AG08395 (cell line): ENCODE measurements around the gene PRR5L.
A peak's percentile ranks its signal among the peaks of the same experiment; 100 is the strongest.

Source experiments
- DNase-seq: peaks from one replicate; pipeline ENCODE4 v3.0.0; 2012; ENCODE audit warnings: mixed read lengths, low spot score

Gene PRR5L

DNA sequence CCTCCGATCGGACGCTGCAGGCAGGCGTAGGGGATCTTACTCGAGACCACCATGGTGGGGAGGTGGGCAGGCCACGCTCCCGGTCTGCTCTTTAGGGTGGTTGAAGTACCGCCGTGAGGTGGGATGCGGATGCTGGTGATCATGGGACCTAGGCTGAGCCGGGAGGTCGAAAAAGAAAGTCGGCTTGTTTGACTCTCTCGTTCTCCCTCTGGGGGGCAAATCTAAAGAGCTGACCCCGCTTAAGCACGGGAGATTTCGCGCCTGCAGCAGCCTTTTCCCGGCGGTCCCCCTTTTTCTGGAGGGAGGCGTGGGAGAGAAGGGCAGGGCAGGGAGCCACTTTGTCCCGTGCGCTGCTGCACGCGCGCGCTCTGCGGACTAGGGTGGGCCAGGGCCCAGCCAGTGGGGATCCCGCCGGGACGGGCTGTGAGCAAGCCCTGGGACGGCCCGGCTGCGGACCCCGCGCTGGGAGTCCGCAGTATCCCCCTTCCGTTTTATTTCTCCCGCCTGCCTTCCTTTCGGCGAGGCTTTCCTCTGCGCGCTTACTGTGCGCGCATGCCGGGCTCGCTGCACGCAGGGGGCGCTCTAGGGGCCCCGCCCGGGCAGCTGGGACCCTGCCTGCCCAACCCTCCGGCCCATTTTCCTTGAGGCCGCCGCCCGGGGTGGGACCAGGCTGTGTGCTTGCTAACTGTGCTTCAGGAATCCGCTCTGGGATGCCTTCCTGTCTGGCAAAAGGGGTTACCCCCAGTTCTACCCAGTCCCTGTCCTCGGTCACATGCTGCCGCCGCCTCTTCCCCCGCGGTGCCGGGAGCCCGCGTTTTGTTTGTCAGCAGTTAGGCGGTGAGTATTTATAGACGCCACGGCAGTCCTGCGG is 81.0 kb downstream of the PRR5L start:
- DNase-seq = peak; percentile 59

DNA sequence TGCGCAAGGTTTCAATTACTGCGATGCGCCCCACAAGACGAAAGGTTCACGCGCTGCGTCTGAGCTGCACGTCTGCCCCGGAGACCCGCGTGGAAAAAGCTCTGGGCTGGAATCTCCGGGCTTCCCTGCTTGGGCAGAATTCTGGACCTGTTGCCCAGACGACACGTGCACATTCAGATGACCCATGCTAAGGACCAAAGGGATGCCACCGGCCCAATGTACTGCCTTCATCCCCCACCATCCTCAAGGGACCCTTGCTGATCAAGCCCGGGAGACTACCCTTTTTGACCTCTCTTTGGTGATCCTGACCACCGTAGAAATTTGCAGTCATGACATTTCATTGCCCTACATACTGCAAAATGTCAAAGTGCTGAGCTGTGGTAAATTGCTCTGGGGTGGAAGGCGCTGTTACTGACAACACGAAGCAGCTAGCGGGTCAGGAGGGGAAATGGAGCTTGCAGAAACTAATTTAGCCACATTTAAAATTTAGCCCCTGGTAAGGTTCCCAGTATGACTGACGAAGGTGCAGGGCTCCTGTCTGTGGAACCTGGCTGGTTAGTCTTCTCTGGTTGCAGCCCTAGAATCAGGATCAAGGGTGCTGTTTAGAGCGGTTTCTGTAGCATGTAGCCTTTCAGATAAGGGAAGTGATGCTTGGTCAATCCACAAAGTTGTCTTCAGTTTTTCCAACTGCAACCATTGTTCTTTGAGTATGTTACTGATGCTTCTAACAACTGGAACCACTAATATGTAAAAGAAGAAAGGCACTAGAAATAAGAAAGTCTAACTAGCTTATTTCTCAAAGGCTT is 81.9 kb downstream of the PRR5L start:
- DNase-seq = no peak

DNA sequence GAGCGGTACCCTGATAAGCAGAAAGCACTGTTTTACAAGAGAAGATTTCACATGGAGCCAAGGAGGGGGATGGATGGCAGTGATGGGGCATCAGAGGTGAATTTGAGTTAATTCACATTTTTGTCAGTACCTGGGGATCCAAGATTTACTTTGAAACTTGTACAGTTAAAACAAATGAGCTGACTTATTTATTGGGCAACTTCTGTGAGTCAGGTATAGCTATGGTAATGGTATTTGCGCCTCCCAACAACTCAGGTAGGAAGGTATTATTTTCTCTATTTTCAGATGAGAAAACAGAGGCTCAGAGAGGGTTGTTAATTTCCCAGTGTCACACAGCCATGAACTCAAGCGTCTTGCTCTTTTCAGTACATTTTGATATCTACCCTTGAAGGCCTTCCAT is 83.6 kb downstream of the PRR5L start:
- DNase-seq = no peak

DNA sequence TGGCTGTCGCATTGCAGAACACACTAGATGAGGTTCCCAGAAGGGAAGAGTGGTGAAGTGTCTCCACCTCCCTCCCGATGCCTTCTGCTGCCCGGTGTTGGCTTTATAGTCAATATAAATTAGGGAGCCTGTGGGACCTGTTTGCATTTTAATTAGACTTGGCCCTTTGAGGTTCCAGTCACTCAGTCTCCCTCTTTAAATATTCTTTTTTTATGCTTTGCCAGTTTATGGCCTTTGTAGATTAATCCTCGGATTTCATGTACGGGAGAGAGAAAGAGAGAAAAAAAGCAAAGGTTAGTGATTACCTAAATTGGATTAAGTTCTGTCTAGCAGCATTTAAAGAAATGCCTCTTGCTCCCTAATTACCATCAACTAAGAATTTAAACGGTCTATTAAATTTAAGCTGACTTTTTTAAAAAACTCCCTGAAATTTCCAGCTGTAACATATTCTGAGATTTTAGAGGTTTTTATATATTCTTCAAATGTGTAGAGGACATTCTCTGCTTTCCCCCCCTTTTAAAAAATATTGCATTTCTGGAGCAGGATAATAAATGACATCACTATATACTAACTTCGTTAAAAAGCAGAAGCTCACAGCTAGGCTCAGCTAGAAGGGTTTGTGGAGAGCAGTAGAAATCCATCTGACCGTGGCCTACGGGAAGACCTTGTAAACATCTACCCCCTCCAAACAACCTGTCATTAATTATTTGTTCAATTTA is 84.4 kb downstream of the PRR5L start:
- DNase-seq = no peak

DNA sequence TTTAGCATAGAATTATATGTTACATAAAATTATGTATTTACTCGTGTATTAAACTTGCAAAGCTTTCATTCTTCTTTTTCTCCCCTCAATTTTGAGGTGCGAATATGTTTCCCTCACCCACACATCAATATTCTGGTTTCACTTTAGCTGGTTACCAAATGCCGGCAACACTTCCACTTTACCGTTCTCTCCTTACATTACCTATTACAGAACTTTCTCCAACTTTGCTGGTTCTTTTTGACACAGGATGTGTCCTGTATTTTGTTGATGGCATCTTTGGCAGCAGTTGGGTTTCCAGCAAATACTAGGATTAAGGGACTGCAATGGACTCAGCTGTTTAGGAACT is 84.9 kb downstream of the PRR5L start:
- no peak for DNase-seq

DNA sequence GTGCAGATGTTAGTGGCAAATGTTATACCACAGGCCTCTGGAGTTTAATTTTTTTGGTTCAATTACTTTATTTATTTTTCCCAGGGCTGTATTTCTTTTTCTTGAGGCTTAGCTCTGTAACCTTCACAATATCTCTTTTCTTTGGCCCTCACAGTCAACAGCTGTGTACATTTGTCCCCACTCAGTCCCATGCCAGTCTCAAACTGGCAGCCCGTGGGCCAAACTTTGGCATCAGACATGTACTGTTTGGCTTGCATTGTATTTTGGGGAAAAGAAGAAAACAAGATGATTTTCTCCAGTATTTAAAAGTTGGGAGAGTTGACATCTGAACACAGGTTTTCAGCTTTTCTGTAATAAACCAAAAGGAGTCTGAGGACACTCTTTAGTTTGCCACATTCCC is 87.1 kb downstream of the PRR5L start:
- no peak for DNase-seq

DNA sequence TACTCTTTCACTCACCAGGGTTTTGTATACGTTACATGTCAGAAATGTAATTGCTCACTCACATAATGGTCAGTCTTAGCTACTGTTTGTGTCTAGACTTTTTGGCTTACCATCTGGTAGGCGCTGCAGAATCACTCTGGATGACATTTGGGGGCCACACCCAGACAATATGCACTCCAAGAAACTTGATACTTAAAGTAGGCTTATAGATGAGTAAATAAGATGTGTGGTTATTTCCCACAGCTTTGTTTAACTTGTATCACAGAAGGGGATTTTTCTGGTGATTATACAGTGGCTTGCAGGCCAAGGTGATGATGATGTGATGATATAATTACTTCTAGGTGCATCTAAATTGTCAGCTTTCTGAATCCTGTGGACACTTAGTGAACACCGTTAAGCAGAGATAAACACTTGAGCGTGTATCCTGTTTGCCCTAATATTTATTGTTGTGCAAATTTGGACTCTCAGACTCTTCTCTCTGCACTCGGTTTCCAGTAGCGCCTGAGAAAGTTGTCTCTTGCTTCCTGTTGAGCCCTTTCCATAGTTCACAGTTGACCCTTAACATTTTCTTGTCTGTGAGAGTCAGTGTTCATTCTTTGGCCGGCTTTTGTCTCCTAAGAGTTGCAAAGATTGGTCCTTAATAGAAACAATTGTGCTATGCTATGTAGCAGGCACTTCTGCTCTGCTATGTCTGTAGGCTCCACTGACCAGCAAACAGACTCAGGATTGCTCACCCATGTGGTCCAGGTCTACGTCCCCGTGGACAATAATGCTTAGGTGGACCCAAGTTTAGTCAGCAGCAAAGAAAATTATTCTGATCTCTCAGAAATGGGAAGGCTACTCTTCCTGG is 89.3 kb downstream of the PRR5L start:
- DNase-seq = no peak

DNA sequence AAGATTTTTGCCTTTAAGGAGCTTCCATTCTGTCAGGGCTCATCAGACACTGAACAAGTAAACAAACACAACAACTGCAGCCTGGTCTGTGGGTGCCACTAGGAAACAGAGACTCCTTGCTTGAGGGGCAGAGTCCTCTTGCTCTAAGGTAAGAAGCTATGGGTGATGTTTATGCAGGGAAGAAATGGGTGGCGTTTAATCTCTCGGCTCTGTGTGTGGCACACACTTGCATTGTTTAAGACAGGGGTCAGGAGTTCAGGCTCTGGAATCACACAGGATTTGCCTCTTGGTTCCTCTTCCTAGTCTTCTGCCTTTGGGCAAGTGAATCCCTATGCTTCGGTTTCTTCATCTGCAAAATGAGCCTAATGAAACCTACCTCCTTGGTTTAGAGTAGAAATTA is 90.3 kb downstream of the PRR5L start:
- DNase-seq = no peak

DNA sequence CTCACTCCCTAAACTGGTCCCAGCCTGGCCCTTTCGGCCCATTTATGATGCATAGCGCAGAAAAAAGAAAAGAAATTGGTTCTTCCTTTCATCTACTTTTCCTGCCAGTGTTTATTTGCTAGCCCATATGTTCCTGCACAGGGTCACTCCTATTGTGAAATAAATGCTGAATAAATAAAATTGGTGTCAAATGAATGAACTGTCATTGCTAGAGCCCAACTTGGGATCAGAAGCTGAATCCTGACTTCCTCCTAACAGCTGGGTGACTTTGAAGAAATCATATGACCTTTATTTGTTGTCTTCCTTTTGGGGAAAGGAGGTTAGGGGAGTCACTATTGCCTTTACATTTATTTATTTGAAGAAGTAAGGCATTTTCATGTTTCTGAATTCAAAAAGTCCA is 92.0 kb downstream of the PRR5L start:
- DNase-seq = no peak

DNA sequence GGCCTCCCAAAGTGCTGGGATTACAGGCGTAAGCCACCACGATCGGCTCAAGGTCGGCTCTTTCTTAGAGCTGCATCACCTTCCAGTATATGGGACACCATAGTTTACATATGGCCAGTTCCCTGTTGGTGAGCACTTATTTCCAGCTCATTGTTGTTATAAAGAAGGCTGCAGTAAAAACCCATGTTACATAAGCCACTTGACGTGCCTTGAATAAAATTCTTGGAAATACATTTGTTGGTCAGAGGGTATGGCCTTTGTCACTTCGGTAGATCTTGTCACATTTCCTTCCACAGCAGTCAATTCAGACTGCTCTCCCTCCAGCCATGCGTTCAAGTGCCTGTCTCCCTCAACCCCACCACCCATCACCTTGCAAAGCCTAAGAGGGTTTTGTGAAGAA is 92.9 kb downstream of the PRR5L start:
- no peak for DNase-seq

DNA sequence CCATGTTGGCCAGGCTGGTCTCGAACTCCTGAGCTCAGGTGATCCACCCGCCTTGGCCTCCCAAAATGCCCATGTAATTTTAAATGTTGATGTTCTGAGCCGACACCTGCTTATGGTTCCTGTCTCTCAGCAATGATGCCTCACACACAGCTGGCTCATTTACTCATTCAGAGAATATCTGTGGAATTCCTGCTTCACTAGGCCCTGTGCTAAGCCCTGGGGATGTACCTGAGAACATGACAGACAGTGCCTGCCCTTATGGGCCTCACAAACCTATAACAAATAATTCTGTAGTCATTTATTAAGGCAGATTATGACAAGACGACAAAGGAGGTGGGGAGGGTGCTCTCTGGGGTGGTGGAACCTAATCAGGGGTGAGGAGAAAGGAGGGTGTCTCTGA is 93.7 kb downstream of the PRR5L start:
- no peak for DNase-seq

DNA sequence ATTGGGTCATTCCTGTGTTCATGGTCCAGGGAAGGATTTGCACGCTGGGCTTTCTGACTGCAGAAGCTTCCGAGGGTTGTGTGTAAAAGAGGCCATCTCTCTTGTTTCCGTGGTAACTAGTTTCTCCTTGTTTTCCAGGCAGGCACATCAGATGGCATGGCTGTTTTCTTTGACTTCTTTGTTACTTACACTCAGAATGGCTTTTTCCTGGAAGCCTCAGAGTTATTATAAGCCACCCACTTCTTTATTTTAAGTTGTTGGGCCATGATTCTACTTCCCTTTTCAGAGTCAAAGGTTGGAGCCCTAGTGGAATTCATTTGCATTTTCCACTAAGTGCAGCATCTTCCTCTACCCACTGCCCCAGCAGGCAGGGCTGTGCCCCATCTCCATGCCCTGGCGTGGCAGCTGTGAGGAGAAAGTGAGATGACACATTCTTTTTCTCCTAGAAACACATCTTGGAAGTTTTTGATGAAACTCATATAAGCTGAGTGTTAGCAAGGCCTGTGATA is 94.9 kb downstream of the PRR5L start:
- DNase-seq = no peak

DNA sequence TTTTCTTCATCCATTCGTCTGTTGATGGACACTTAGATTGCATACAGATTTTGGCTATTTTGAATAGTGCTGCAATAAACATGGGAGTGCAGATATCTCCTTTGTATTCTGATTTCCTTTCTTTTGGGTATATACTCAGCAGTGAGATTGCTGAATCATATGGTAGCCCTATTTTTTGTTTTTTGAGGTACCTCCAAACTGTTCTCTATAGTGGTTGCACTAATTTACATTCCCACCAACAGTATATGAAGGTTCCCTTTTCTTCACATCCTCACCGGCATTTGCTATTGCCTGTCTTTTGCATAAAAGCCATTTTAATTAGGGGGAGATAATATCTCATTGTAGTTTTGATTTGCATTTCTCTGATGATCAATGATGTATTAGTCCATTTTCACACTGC is 96.1 kb downstream of the PRR5L start:
- DNase-seq = no peak

DNA sequence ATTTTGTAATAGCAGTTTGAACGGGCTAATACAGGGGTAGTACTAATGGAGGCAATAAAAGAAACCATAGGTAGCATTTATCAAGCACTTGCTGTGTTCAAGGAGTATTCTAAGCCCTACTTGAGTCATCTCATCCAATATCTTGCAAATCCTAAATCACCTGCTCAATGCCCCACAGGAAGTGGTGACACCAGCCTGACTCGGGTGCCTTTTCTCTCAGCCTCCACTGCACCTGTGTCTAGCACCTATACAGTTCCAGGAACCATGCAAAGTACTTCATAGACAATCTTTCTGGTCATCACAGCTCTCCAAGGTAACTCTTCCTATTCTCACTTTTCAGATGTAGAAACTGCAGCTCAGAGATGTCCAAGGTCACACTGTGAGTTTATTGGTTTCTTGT is 98.0 kb downstream of the PRR5L start:
- DNase-seq = no peak

DNA sequence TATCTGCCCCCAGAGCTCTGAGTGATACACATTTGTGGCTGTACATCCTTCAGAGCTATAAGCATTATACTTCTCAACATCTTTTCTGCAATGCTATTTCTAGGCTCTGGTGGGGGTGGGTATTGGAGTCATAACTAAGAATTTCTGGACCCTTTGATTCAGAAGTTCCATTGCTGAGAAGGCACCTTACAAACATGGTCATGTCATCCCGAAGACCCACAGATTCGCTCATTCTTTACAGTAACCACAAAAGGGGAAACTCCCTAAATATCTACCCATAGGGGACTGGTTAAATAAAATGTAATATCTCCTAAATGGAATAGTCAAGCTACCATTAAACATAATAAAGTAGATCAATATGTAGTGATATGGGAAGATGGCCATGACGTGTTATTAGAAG is 98.8 kb downstream of the PRR5L start:
- no peak for DNase-seq

DNA sequence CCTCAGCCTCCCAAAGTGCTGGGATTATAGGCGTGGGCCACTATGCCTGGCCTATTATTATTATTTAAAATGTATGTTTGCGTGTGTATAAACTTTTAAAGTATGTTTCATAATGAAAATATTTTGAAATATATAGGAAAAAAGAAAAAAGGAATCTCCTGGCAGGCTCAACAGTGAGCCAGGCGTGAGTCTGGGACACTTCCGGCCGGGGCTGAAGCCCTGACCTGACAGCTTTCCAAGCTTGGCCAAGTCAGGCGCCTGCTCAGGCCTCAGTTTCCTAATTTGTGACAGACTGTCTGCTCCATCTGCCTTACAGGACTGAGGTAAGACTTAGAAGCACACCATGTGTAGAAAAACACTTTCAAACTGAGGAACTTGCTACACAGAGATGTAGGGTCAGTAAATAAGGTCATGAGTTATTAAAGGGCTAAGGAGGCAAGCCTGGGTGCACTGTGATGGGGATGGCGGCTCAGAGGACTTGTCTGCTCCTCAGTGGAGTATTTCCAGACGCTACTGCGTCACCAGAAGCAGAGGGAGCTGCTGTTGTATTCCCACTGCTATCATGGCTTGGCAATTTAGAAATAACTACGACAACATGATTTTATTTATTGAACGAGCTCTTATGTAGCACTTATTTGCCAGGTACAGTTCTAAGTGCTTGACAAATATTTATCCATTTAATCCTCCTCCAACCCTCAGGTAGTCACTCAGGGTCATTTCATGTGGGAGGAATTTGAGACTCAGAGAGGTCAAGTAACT is 100.1 kb downstream of the PRR5L start:
- no peak for DNase-seq

DNA sequence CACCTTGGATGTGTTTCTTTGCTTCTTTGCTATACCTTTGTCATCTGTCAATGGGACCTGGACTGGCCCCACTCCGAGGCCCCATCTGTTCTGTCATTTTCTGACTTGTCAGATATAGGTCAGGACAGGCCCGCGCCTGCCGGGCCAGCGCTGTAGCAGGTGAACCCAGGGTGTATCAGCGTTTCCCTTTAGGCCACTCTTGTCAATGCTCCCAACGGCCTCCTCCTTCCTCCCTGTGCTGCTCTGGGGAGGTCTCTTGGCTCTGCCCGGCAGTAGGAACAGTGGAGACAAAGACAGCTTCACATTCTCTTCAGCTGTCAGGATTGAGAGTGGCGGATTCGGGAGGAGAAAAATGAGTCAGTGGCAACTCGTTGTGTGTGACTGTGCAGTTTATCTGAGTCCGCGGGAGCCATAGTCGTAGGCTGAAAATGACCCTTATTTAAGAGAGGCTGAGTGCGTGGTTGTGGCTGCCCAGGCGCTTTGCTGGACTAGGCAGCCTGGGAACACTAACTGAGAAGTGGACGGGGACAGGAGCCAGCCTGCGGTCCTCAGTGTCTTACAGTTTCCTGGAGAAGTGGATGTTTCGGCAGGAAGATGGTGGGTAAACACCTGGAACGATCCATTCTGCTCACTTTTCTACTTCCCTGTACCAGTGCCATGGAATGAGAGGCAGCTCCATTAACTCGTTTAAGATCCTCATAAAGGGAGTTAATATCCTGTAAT is 102.3 kb downstream of the PRR5L start:
- DNase-seq = no peak

DNA sequence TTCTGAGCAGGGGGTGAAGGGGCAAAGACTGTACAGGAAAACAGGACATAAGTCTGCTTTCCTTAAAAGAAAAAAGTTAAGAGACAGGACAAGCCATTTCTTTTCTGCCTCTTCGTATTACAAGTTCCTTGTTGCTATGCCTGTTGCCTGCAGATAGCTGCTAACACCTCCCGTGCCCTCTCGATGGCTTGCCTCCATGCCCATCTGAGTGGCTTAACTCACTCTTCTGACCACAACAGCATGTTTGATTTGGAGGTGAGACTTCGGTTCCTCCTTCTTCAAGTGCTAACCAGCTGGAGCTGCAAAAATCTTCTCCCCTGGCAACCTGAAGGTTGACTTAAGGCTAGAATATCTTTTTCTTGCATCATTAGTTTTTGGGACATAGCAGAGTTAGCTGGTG is 103.1 kb downstream of the PRR5L start:
- DNase-seq = no peak

DNA sequence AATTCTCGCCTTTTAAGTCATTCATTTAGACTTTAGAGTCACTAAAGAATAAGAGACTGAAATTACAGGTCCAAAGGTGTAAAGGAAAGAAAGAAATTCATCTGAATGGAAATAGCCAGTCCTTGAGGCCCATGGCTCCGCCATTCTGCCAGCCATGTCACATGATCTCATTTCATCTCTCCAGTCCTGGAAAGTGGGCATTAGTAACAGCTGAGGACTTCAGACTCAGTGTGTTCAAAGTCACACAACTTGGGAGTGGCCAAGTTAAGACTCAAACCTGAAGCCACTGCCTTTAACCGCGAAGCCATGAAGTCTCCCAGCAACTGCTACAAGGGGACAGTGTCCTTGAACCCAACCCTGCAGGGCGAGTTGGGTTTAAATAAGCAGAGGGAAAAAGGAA is 103.7 kb downstream of the PRR5L start:
- no peak for DNase-seq

DNA sequence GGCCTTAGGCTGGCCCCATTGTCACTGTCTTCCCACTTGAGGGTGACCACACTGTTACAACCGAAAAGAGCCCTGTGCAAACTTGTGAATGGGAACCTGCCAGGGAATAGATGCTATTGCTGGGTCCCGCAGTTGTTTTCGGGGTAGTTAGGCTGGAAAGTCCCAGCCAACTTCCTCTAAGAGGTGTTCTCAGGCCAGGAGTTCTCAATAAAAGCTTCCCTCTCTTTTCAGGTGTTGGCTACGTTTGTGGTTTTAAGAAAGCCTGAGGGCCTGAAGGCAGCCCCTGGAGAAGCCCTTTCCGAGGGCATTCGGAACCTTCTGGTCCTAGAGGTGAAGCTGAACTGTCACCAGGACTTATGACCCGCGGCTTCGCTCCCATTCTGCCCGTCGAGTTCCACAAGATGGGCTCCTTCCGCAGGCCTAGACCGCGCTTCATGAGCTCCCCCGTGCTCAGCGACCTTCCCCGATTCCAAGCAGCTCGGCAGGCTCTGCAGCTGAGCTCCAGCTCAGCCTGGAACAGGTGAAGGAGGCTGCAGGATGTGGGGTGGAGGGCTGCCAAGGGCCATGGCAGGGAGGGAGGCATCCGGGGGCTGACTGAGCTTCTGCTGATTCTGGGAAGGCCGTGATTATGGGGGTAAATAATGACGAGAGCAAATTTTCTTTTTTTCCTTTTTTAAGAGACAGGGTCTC is 104.8 kb downstream of the PRR5L start:
- DNase-seq = no peak
